H1 (cell line): ENCODE data around the gene C17orf113. TPM values are rescaled to one million over a fixed set of nuclear protein-coding genes. Genes with fewer than 3 reads are reported as not detected.

Experiments used
- CTCF ChIA-PET: fragments of 300-600 bp; sonication (Branson Sonifier 250); formaldehyde crosslinking; loops from one replicate; lab custom pipeline; 2021; ENCODE audit not compliant: partially characterized antibody; lab: Charles Lee
- POLR2A ChIA-PET: fragments of 300-600 bp; sonication (Branson Sonifier 250); formaldehyde crosslinking; loops from one replicate; lab custom pipeline; 2021; ENCODE audit warnings: inconsistent platforms; ENCODE audit not compliant: partially characterized antibody; lab: Charles Lee
- DNase-seq, 2 experiments: peaks; one replicate each; pipeline versions ENCODE4 v3.0.0 to v3.0.0-alpha.2; 2010 to 2022; ENCODE audit warnings: low spot score in 2 of 2, low read depth in 1 of 2, mixed read lengths in 1 of 2
- FAIRE-seq: peaks from 2 replicates; lab custom pipeline; 2011; peaks lifted over from hg19 to GRCh38; lab: Jason Lieb, UNC
- H2AFZ ChIP-seq: 2 replicates; pipeline ENCODE4 v1.8.1; 2012; ENCODE audit warnings: low read length, inconsistent platforms
- H2AK5ac ChIP-seq: 2 replicates; pipeline ENCODE4 v1.6.1; 2013; ENCODE audit warnings: low read depth, low read length
- H2BK120ac ChIP-seq: replicated peaks from 2 replicates; pipeline ENCODE3; 2013; ENCODE audit warnings: low read depth, low read length, inconsistent platforms
- H2BK12ac ChIP-seq: 2 replicates; pipeline ENCODE4 v1.6.1; 2013; ENCODE audit warnings: low read depth, low read length
- H2BK15ac ChIP-seq: 2 replicates; pipeline ENCODE4 v1.6.1; 2013; ENCODE audit warnings: low read length
- H2BK20ac ChIP-seq: 2 replicates; pipeline ENCODE4 v1.6.1; 2013; ENCODE audit warnings: low read length
- H2BK5ac ChIP-seq: 2 replicates; pipeline ENCODE4 v1.6.1; 2013; ENCODE audit warnings: low read depth, low read length
- H3K14ac ChIP-seq: 2 replicates; pipeline ENCODE4 v1.6.1; 2013; ENCODE audit warnings: inconsistent platforms; ENCODE audit not compliant: insufficient read length
- H3K18ac ChIP-seq: 2 replicates; pipeline ENCODE4 v1.6.1; 2013; ENCODE audit warnings: low read length; ENCODE audit errors: extremely low read depth
- H3K23ac ChIP-seq: 2 replicates; pipeline ENCODE4 v1.6.1; 2013; ENCODE audit warnings: inconsistent platforms; ENCODE audit not compliant: insufficient read length
- H3K23me2 ChIP-seq: 2 replicates; pipeline ENCODE4 v1.6.1; 2013; ENCODE audit warnings: low read depth, low read length
- H3K27ac ChIP-seq: 2 replicates; pipeline ENCODE4 v1.6.1; 2011; ENCODE audit warnings: low read depth, low read length, inconsistent platforms
- H3K27me3 ChIP-seq, 4 experiments: replicated peaks in 1 of 4; 1 replicate in 1 of 4; 2 replicates in 3 of 4; pipeline versions ENCODE4 v1.6.1 to v1.8.1; 2011 to 2013; ENCODE audit warnings: low read length in 3 of 4, mild to moderate bottlenecking in 3 of 4, inconsistent platforms in 2 of 4, mixed read lengths in 2 of 4, moderate library complexity in 1 of 4; ENCODE audit not compliant: control insufficient read depth in 3 of 4, insufficient read depth in 3 of 4; ENCODE audit errors: extremely low read depth in 1 of 4
- H3K36me3 ChIP-seq, 4 experiments: 2 replicates each; pipeline versions ENCODE4 v1.6.1 to v1.8.1; 2011 to 2013; ENCODE audit warnings: mild to moderate bottlenecking in 4 of 4, low read length in 3 of 4, moderate library complexity in 2 of 4, control low read depth in 1 of 4, inconsistent platforms in 1 of 4; ENCODE audit not compliant: insufficient read depth in 4 of 4, control insufficient read depth in 2 of 4
- H3K4ac ChIP-seq: replicated peaks from 2 replicates; pipeline ENCODE3; 2013; ENCODE audit warnings: low read length, low read depth, mixed read lengths, inconsistent platforms; ENCODE audit not compliant: insufficient read length
- H3K4me1 ChIP-seq, 4 experiments: replicated peaks in 1 of 4; 1 replicate in 1 of 4; 2 replicates in 3 of 4; pipeline versions ENCODE4 v1.6.1 to v1.8.1; 2011 to 2013; ENCODE audit warnings: low read length in 3 of 4, inconsistent platforms in 2 of 4, mixed read lengths in 1 of 4; ENCODE audit not compliant: insufficient read depth in 4 of 4, control insufficient read depth in 3 of 4
- H3K4me2 ChIP-seq, 2 experiments: 2 replicates each; pipeline versions ENCODE4 v1.6.1 to v1.8.1; 2011 to 2013; ENCODE audit warnings: low read depth in 2 of 2, low read length in 2 of 2, control low read depth in 1 of 2, inconsistent platforms in 1 of 2, mild to moderate bottlenecking in 1 of 2; ENCODE audit not compliant: insufficient read depth in 1 of 2
- H3K4me3 ChIP-seq, 4 experiments: fragments of 200-600, 300-600 bp in 1 of 4; sonication (generic), shearing (Covaris generic), sonication (Bioruptor Twin) in 1 of 4; 2 replicates each; pipeline versions ENCODE4 v1.5.1 to v1.8.1; 2011 to 2016; ENCODE audit warnings: low read length in 4 of 4, low read depth in 3 of 4, control low read depth in 2 of 4, inconsistent platforms in 2 of 4, mild to moderate bottlenecking in 2 of 4, mixed read lengths in 1 of 4, moderate library complexity in 1 of 4; ENCODE audit not compliant: insufficient read depth in 2 of 4; ENCODE audit errors: extremely low read depth in 1 of 4
- H3K56ac ChIP-seq: replicated peaks from 2 replicates; pipeline ENCODE3; 2013; ENCODE audit warnings: low read depth, mild to moderate bottlenecking, mixed read lengths, low read length, inconsistent platforms; ENCODE audit not compliant: insufficient read length
- H3K79me1 ChIP-seq: 2 replicates; pipeline ENCODE4 v1.6.1; 2013; ENCODE audit warnings: low read depth, low read length, control low read depth
- H3K79me2 ChIP-seq, 2 experiments: 2 replicates each; pipeline versions ENCODE4 v1.6.1 to v1.8.1; 2012 to 2013; ENCODE audit warnings: low read length in 2 of 2, mild to moderate bottlenecking in 2 of 2, inconsistent platforms in 1 of 2; ENCODE audit not compliant: insufficient read depth in 2 of 2, control insufficient read depth in 1 of 2
- H3K9ac ChIP-seq, 4 experiments: replicated peaks in 1 of 4; 1 replicate in 1 of 4; 2 replicates in 3 of 4; pipeline versions ENCODE4 v1.6.1 to v1.8.1; 2011 to 2013; ENCODE audit warnings: low read depth in 3 of 4, low read length in 3 of 4, control low read depth in 2 of 4, mild to moderate bottlenecking in 2 of 4, moderate library complexity in 2 of 4, inconsistent platforms in 1 of 4; ENCODE audit errors: extremely low read depth in 1 of 4
- H3K9me3 ChIP-seq, 2 experiments: 2 replicates each; pipeline versions ENCODE4 v1.6.1 to v1.8.1; 2012 to 2013; ENCODE audit warnings: mild to moderate bottlenecking in 2 of 2, moderate library complexity in 2 of 2, control low read depth in 1 of 2, inconsistent platforms in 1 of 2, low read depth in 1 of 2, low read length in 1 of 2, mixed read lengths in 1 of 2; ENCODE audit not compliant: insufficient read depth in 2 of 2
- H4K20me1 ChIP-seq, 2 experiments: replicated peaks in 1 of 2; 2 replicates each; pipeline versions ENCODE3 to v1.8.1; 2011 to 2013; ENCODE audit warnings: inconsistent platforms in 2 of 2, low read length in 2 of 2, mild to moderate bottlenecking in 1 of 2; ENCODE audit not compliant: insufficient read depth in 2 of 2, control insufficient read depth in 1 of 2
- H4K5ac ChIP-seq: 2 replicates; pipeline ENCODE4 v1.6.1; 2013; ENCODE audit warnings: low read length, low read depth, mixed read lengths, inconsistent platforms; ENCODE audit not compliant: insufficient read length
- H4K8ac ChIP-seq: 2 replicates; pipeline ENCODE4 v1.8.0; 2013; ENCODE audit warnings: mild to moderate bottlenecking, moderate library complexity, low read length, inconsistent platforms; ENCODE audit not compliant: insufficient read depth; ENCODE audit errors: extremely low read depth
- H4K91ac ChIP-seq: replicated peaks from 2 replicates; pipeline ENCODE3; 2013; ENCODE audit warnings: low read length, mixed read lengths, inconsistent platforms; ENCODE audit not compliant: insufficient read length
- ASH2L ChIP-seq: fragments of 200-600, 300-600 bp; sonication (generic); IDR thresholded peaks from one replicate; pipeline ENCODE4 v1.7.1; 2017; ENCODE audit warnings: low read length
- ATF3 ChIP-seq: IDR thresholded peaks from 2 replicates; pipeline ENCODE4 v1.6.1; 2011; ENCODE audit warnings: low read depth, mild to moderate bottlenecking, low read length; ENCODE audit not compliant: insufficient read depth
- BCL11A ChIP-seq, 2 experiments: IDR thresholded peaks; one replicate each; pipeline ENCODE4 v1.6.1; 2011; ENCODE audit warnings: low read depth in 2 of 2, low read length in 2 of 2, mild to moderate bottlenecking in 2 of 2
- CBX5 ChIP-seq: fragments of 300-800, 300-1000 bp; sonication (generic); IDR thresholded peaks from 2 replicates; pipeline ENCODE4 v1.7.1; 2016; ENCODE audit warnings: antibody characterized with exemption, low read length, low read depth
- POLR2A ChIP-seq, 2 experiments: IDR thresholded peaks; 1 replicate in 1 of 2; 2 replicates in 1 of 2; pipeline ENCODE4 v1.6.1; 2011; ENCODE audit warnings: low read depth in 2 of 2, low read length in 2 of 2, mild to moderate bottlenecking in 2 of 2; ENCODE audit errors: control extremely low read depth in 1 of 2
- RBBP5 ChIP-seq: IDR thresholded peaks from 2 replicates; pipeline ENCODE4 v1.7.1; 2012; ENCODE audit warnings: low read depth, mild to moderate bottlenecking, inconsistent platforms, low read length, moderate library complexity, borderline replicate concordance
- RFX5 ChIP-seq: IDR thresholded peaks from 2 replicates; pipeline ENCODE4 v1.6.1; 2011; ENCODE audit warnings: low read depth, low read length, improper control_type of control experiment, borderline replicate concordance
- RXRA ChIP-seq: IDR thresholded peaks from 2 replicates; pipeline ENCODE4 v1.6.1; 2011; ENCODE audit warnings: low read depth, mild to moderate bottlenecking, low read length, moderate library complexity; ENCODE audit not compliant: insufficient read depth
- SIN3A ChIP-seq, 2 experiments: IDR thresholded peaks in 1 of 2; conservative IDR thresholded peaks in 1 of 2; 2 replicates each; pipeline ENCODE4 v1.6.1; 2011 to 2012; ENCODE audit warnings: low read length in 2 of 2, improper control_type of control experiment in 1 of 2, low read depth in 1 of 2, mild to moderate bottlenecking in 1 of 2
- SP2 ChIP-seq: IDR thresholded peaks from 2 replicates; pipeline ENCODE4 v1.6.1; 2012; ENCODE audit warnings: mild to moderate bottlenecking, low read length, inconsistent platforms
- WGBS, 2 experiments: shearing (Covaris generic) in 1 of 2; methylation state at CpG; one replicate each; pipeline versions ENCODE4 v1.1.6 to v1.1.7; 2013 to 2015; ENCODE audit warnings: low lambda C conversion rate in 2 of 2, mixed read lengths in 2 of 2, inconsistent platforms in 1 of 2, low coverage in 1 of 2, missing lambda C conversion rate in 1 of 2; ENCODE audit not compliant: insufficient replicate concordance in 2 of 2, insufficient coverage in 1 of 2, insufficient read length in 1 of 2; ENCODE audit errors: extremely low coverage in 1 of 2, missing lambda C conversion rate in 1 of 2; 5-methylcytosine and 5-hydroxymethylcytosine counted together
- polyA plus RNA-seq, 7 experiments: library from polyadenylated mRNA; depleted of rRNA in 3 of 7; stranded (reverse) in 5 of 7; unstranded in 2 of 7; fragments of >200 nt in 5 of 7; fragments of 200-250 nt in 2 of 7; gene quantifications; 1 replicate in 5 of 7; 2 replicates in 1 of 7; 4 replicates in 1 of 7; pipeline versions ENCODE4 v1.2.1 to v1.2.3, GENCODE V29; 2011 to 2013; ENCODE audit warnings: missing spikeins in 2 of 7, mixed read lengths in 2 of 7
- total RNA-seq: library from RNA; stranded (reverse); fragmentation: NEBNext Ultra II Directional; extraction: Animal tissue kit (Norgen Biotek cat#: 25700); gene quantifications from 2 replicates; pipeline ENCODE4 v1.2.1, GENCODE V29; 2021

The C17orf113 gene
- total and polyA plus RNA-seq, 2 of the 8 experiments (the other 6 are each of a cell fraction or from before 2014, with no cell fraction given): 1.0 to 1.4 TPM

GRCh38 chr17:42039794-42040763 is 10.3 kb downstream of the C17orf113 start:
- WGBS, 2 experiments: 93% methylated on average over 23 of the region's 77 CpGs; no CpG with 5 or more reads in 1 of the 2 experiments
- Histone ChIP-seq H4K91ac (no peak overlapping the region), H3K23ac (no peak overlapping the region), H3K4me1 (peaks cover 0 to 6% (median 2%) of the 10 kb centered on the region in 4 experiments; a peak in 1 of 7 replicates), H2AFZ (no peak overlapping the region), H3K4ac (no peak overlapping the region), H3K4me3 (no peak overlapping the region), H3K79me2 (no peaks in the 10 kb centered on the region), H3K23me2 (no peaks in the 10 kb centered on the region), H3K9ac (no peak overlapping the region), H3K18ac (no peak overlapping the region), H2BK15ac (no peak overlapping the region; the same call in 1 of the 2 replicates), H4K5ac (no peak overlapping the region), H3K56ac (no peak overlapping the region), H2BK120ac (no peak overlapping the region), H4K20me1 (no peaks in the 10 kb centered on the region), H3K14ac (no peak overlapping the region), H4K8ac (no peak overlapping the region), H3K79me1 (no peaks in the 10 kb centered on the region), H2AK5ac (no peak overlapping the region), H2BK5ac (no peak overlapping the region), H3K36me3 (no peaks in the 10 kb centered on the region), H2BK12ac (no peak overlapping the region), H3K27ac (no peak overlapping the region), H2BK20ac (no peak overlapping the region), H3K27me3 (no peaks in the 10 kb centered on the region), H3K9me3 (no peaks in the 10 kb centered on the region), H3K4me2 (no peak overlapping the region)
- TF ChIP-seq SIN3A (conservative IDR thresholded peaks at IDR 0.05 in 1 of 2, IDR thresholded peaks at IDR 0.05 in 1 of 2; ENCODE audit: low read depth in 1 of 2, low read length in 2 of 2): no peak
- TF ChIP-seq ATF3: no peak
- no peak for TF ChIP-seq SP2
- TF ChIP-seq ASH2L: no peak
- TF ChIP-seq CBX5: no peak
- TF ChIP-seq RBBP5: no peak
- no peak for TF ChIP-seq RXRA
- no peak for TF ChIP-seq RFX5
- no peak for TF ChIP-seq POLR2A (IDR thresholded peaks at IDR 0.05; ENCODE audit: control extremely low read depth in 1 of 2, low read depth in 2 of 2, low read length in 2 of 2)
- TF ChIP-seq BCL11A (IDR thresholded peaks at IDR 0.05; ENCODE audit: low read depth in 2 of 2, low read length in 2 of 2): no peak
- POLR2A ChIA-PET: interaction anchor here (0.6 to 3.4 kb wide), 8 partner anchors 9 to 238 kb away, joined by 3 to 21 read pairs (median 4); partner anchors contain the start of gene ZNF385C
- DNase-seq: no peak
- no peak for FAIRE-seq
- CTCF ChIA-PET: interaction anchor here (0.7 to 38.8 kb wide), 12 partner anchors 9 to 269 kb away, joined by 3 to 1084 read pairs (median 8); partner anchors contain the start of genes DHX58, DNAJC7, HSPB9 and KAT2A
